ENCODE data around the gene TMEM144.
"Not testable (repeated sequence)": the region's sequence is repeated elsewhere in the genome, so short reads cannot be mapped to it uniquely, and the experiment has no call there.

Gene TMEM144

DNA sequence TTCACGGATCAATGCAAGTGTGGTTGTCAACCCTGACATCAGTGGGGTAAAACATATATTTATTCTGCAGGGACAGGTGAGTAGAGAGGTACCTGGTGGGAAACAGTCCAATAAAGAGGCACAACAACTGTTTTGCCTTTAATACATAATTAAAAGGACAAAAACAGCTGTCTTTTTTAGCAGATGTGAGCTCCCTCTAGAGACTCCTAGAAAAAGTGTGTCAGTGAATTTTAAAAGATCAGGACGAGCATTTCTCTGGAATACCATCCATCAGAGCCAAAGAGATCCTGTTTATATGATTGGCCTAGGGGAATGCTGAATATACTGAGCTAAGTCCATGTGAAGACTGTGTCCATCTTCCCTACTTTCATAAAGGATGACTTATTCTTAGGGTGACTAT is 58.3 kb downstream of the TMEM144 start:
- Histone ChIP-seq H3K9me3 (ENCODE audit: control insufficient read depth, low read length) (no peaks in the 10 kb centered on the region), H3K4me3 (ENCODE audit: extremely low read depth, insufficient read depth, low read length, poor library complexity, severe bottlenecking) (no peak overlapping the region), H3K27ac (ENCODE audit: low read depth, low read length, severe bottlenecking) (no peak overlapping the region), H3K4me1 (ENCODE audit: control insufficient read depth, insufficient read depth, low read length, poor library complexity, severe bottlenecking) (no peaks in the 10 kb centered on the region), H3K36me3 (ENCODE audit: control insufficient read depth, insufficient read depth, low read length) (no peaks in the 10 kb centered on the region)
- 60 to 75% methylated on average over 1 of the region's 2 CpGs for WGBS, 2 experiments (ENCODE audit: insufficient coverage in 2 of 2)

DNA sequence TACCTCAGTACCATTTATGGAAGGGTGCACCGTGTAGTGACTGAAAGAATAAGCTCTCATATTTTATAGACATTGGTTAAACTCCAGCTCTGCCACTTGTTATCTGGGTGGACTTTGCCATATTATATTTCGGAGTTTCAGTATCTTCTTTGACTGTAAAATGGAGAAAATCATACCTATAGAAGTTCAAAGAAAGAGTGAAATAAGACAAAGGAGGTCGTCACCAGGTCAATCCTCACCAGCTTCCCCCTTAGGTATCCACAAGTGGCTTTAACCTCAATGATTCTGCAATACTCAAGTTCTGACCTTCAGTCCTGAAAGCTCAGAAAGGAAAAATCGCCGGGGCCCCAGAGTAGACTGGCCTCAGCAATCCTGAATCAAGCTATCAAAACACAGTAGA is 64.3 kb downstream of the TMEM144 start:
- no peak overlapping the region for H3K4me3 ChIP-seq (ENCODE audit: extremely low read depth, insufficient read depth, low read length, poor library complexity, severe bottlenecking)
- no peaks in the 10 kb centered on the region for H3K9me3 ChIP-seq (ENCODE audit: control insufficient read depth, low read length)
- H3K27ac ChIP-seq (ENCODE audit: low read depth, low read length, severe bottlenecking) = no peak overlapping the region
- H3K4me1 ChIP-seq (ENCODE audit: control insufficient read depth, insufficient read depth, low read length, poor library complexity, severe bottlenecking) = no peaks in the 10 kb centered on the region
- H3K36me3 ChIP-seq (ENCODE audit: control insufficient read depth, insufficient read depth, low read length) = no peaks in the 10 kb centered on the region
- 71% methylated on average over 1 of the region's 5 CpGs; no CpG with 5 or more reads in 1 of the 2 experiments for WGBS, 2 experiments (ENCODE audit: insufficient coverage in 2 of 2)

DNA sequence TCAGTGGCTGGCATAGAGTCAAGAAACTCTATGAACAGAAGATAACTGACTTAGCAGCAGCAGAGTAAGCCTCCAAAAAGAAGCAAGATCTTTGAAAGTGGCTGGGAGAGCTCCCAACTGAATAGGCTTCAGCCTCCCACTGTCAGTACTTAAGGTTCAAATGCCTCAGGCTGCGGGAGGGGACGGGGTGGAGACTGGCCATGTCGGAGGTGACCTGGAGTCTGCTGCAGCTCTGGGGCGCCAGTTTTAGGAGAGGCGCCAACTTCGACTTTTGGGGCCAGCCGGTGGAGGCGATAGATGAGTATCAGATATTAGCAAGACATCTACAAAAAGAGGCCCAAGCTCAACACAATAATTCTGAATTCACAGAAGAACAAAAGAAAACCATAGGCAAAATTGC is 67.3 kb downstream of the TMEM144 start:
- Histone ChIP-seq H3K9me3 (ENCODE audit: control insufficient read depth, low read length) (no peaks in the 10 kb centered on the region), H3K36me3 (ENCODE audit: control insufficient read depth, insufficient read depth, low read length) (no peaks in the 10 kb centered on the region), H3K4me1 (ENCODE audit: control insufficient read depth, insufficient read depth, low read length, poor library complexity, severe bottlenecking) (no peaks in the 10 kb centered on the region), H3K4me3 (ENCODE audit: extremely low read depth, insufficient read depth, low read length, poor library complexity, severe bottlenecking) (no peak overlapping the region), H3K27ac (ENCODE audit: low read depth, low read length, severe bottlenecking) (no peak overlapping the region)
- WGBS, 2 experiments (ENCODE audit: insufficient coverage in 2 of 2) = 27 to 88% methylated on average over 3 of the region's 8 CpGs

DNA sequence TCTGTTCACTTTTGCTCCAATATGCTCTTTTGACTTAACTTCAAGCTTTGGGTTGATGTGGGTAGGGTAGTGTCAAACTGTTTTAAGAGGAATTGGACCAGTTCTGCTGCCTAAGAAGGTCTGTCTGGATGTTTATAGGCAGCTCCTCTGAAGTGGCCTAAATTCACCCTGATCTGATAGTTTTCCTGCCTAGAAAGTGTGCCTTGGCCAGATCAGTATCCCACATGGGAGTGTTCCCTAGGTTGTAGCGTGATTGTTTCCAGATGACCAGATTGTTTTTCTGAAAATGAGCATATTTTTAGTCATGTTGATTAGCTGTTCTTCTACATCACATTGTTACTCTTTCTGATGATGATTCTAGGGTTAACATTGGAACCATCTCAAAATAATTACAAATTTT is 68.8 kb downstream of the TMEM144 start:
- not testable (repeated sequence) for H3K36me3 ChIP-seq (ENCODE audit: control insufficient read depth, insufficient read depth, low read length)
- no CpG with 5 or more reads among the region's 1 CpG for WGBS, 2 experiments (ENCODE audit: insufficient coverage in 2 of 2)

DNA sequence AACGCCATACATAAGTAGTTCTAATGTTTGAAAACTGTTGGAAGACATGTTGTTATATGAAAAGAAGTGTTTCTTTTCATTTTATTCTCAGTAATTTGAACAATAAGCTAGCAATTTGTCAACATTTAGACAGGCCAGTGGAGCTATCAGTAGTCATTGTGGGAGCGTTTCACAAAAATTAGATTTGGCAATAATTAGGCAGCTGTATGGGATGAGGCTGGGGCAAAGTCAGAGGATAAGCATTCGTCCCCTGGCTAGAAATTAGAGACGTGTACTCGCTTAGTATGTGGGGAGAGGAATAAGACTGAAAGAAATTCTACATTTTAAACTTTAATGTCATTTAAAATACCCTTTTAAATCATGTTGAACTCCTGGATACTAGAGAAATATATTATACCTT is 70.6 kb downstream of the TMEM144 start:
- Histone ChIP-seq H3K9me3 (ENCODE audit: control insufficient read depth, low read length) (no peaks in the 10 kb centered on the region), H3K36me3 (ENCODE audit: control insufficient read depth, insufficient read depth, low read length) (no peaks in the 10 kb centered on the region), H3K4me3 (ENCODE audit: extremely low read depth, insufficient read depth, low read length, poor library complexity, severe bottlenecking) (no peak overlapping the region), H3K27ac (ENCODE audit: low read depth, low read length, severe bottlenecking) (no peak overlapping the region), H3K4me1 (ENCODE audit: control insufficient read depth, insufficient read depth, low read length, poor library complexity, severe bottlenecking) (no peaks in the 10 kb centered on the region)
- WGBS, 2 experiments (ENCODE audit: insufficient coverage in 2 of 2) = no CpG with 5 or more reads among the region's 5 CpGs

More for the DNA sequence above, 68.8 kb downstream of the TMEM144 start:
- not testable (repeated sequence) for H3K27ac ChIP-seq (ENCODE audit: low read depth, low read length, severe bottlenecking); H3K4me3 ChIP-seq (ENCODE audit: extremely low read depth, insufficient read depth, low read length, poor library complexity, severe bottlenecking); H3K4me1 ChIP-seq (ENCODE audit: control insufficient read depth, insufficient read depth, low read length, poor library complexity, severe bottlenecking); H3K9me3 ChIP-seq (ENCODE audit: control insufficient read depth, low read length)

DNA sequence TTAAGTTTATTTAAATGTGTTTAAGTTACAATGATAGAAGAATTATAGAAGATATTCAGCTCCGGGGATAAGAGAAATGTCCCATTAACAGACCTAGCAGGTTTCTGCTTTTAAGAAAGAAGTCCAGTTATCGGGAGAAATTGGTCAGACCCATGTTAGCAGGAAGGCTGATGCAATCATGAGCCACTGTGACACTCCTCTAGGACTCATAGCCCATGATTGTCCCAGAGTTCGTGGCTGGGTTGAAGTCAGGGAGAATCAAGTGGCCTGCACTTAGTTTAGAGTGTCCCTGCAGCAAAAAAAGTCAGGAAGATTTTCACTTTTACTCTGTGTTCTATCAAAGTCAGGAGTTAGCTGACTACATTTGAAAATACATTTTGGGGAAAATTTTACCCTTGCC is 72.0 kb downstream of the TMEM144 start:
- Histone ChIP-seq H3K4me3 (ENCODE audit: extremely low read depth, insufficient read depth, low read length, poor library complexity, severe bottlenecking) (no peak overlapping the region), H3K4me1 (ENCODE audit: control insufficient read depth, insufficient read depth, low read length, poor library complexity, severe bottlenecking) (no peaks in the 10 kb centered on the region), H3K27ac (ENCODE audit: low read depth, low read length, severe bottlenecking) (peak overlapping the region; percentile 62), H3K36me3 (ENCODE audit: control insufficient read depth, insufficient read depth, low read length) (no peaks in the 10 kb centered on the region), H3K9me3 (ENCODE audit: control insufficient read depth, low read length) (no peaks in the 10 kb centered on the region)
- 94 to 100% methylated on average over 2 of the region's 3 CpGs for WGBS, 2 experiments (ENCODE audit: insufficient coverage in 2 of 2)

DNA sequence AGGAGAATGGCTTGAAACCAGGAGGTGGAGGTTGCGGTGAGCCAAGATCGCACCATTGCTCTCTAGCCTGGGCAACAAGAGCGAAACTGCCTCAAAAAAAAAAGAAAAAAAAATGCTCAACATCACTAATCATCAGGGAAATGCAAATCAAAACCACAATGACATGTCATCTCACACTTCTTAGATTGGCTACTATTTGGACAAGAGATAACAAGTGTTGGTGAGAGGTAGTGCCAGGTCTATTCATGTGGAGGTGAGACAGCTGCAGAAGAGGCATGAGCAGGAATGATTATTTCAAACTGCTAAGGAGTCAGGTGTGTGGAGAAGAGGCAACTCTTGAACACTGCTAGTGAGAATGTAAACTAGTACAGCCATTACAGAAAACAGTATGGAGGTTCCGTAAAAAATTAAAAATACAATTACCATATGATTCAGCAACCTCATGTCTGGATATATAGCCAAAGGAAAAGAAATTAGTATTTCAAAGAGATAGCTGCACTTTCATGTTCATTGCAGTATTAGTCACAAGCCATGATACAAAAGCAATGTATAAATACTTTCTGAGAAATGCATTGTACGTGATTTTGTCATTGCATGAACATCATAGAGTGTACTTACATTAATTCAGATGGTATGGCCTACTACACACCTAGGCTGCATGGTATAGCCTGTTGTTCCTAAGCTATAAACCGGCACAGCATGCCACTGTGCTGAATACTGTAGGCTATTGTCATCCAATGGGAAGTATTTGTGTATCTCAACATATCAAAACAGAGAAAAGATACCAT is 75.3 kb downstream of the TMEM144 start:
- Histone ChIP-seq H3K4me1 (ENCODE audit: control insufficient read depth, insufficient read depth, low read length, poor library complexity, severe bottlenecking) (no peaks in the 10 kb centered on the region), H3K9me3 (ENCODE audit: control insufficient read depth, low read length) (no peaks in the 10 kb centered on the region), H3K27ac (ENCODE audit: low read depth, low read length, severe bottlenecking) (no peak overlapping the region), H3K36me3 (ENCODE audit: control insufficient read depth, insufficient read depth, low read length) (no peaks in the 10 kb centered on the region), H3K4me3 (ENCODE audit: extremely low read depth, insufficient read depth, low read length, poor library complexity, severe bottlenecking) (no peak overlapping the region)
- WGBS, 2 experiments (ENCODE audit: insufficient coverage in 2 of 2) = 87% methylated on average over 3 of the region's 6 CpGs; no CpG with 5 or more reads in 1 of the 2 experiments

DNA sequence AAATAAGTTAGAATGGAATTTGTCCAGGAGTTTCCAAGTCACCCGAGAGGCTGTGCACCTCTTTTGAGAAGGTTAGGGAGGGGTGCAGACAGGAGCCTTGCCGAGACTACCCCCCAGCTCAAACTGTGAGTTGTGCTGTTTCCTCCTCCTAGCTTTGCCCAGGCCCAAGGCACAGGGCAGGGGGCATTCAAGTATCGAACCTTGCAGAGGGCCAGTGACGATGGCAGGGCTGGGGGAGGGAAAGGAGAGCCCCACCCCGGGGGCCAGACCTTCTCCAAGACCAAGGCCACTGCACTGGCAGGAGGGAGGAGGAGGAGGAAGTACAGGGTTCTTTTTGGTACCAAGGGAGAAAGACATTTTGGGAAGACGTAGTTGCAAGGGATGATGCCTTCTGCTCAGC is 80.6 kb downstream of the TMEM144 start:
- 92 to 96% methylated on average over 3 to 5 of the region's 6 CpGs for WGBS, 2 experiments (ENCODE audit: insufficient coverage in 2 of 2)
- Histone ChIP-seq H3K27ac (ENCODE audit: low read depth, low read length, severe bottlenecking) (no peak overlapping the region), H3K4me1 (ENCODE audit: control insufficient read depth, insufficient read depth, low read length, poor library complexity, severe bottlenecking) (no peaks in the 10 kb centered on the region), H3K4me3 (ENCODE audit: extremely low read depth, insufficient read depth, low read length, poor library complexity, severe bottlenecking) (no peak overlapping the region), H3K36me3 (ENCODE audit: control insufficient read depth, insufficient read depth, low read length) (no peaks in the 10 kb centered on the region), H3K9me3 (ENCODE audit: control insufficient read depth, low read length) (peaks cover 8% of the 10 kb centered on the region)

DNA sequence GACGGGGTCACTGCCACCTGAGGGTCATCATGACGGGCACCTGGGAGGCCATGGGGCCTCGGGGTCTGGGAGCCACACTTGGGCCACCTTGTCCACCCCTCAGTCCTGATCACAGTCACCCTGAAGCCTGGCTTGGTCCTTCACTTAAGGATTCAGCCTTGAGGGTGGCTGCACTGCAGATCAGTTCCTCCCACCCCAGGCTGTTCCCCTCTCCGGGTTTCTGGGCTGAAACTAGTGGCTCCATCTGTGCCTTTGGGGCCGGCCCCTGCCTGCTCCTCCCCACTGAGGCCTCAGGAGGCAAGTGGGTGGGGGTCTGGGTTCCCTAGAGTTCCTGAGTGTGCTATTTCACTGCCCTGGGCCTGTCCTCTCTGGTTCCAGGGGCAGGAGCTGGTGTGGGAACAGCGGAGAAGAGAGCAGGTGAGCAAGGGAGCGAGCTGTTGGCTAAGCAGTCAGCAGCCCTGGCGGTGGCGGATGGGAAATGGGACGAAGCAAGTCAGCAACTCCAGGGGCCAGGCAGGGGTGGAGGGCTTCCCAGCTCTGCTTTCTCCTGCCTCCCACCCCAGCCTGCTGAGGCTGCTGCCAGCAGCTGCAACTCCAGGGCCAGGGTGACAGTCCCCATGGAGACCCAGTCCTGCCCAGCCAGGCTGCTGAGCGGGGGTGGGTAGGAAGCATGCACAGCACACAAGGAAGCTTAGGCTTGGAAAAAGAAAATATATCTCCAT is 81.2 kb downstream of the TMEM144 start:
- Histone ChIP-seq H3K4me3 (ENCODE audit: extremely low read depth, insufficient read depth, low read length, poor library complexity, severe bottlenecking) (no peak overlapping the region), H3K9me3 (ENCODE audit: control insufficient read depth, low read length) (peaks cover 8% of the 10 kb centered on the region), H3K27ac (ENCODE audit: low read depth, low read length, severe bottlenecking) (no peak overlapping the region), H3K4me1 (ENCODE audit: control insufficient read depth, insufficient read depth, low read length, poor library complexity, severe bottlenecking) (no peaks in the 10 kb centered on the region), H3K36me3 (ENCODE audit: control insufficient read depth, insufficient read depth, low read length) (no peaks in the 10 kb centered on the region)
- 84 to 87% methylated on average over 3 to 8 of the region's 11 CpGs for WGBS, 2 experiments (ENCODE audit: insufficient coverage in 2 of 2)

DNA sequence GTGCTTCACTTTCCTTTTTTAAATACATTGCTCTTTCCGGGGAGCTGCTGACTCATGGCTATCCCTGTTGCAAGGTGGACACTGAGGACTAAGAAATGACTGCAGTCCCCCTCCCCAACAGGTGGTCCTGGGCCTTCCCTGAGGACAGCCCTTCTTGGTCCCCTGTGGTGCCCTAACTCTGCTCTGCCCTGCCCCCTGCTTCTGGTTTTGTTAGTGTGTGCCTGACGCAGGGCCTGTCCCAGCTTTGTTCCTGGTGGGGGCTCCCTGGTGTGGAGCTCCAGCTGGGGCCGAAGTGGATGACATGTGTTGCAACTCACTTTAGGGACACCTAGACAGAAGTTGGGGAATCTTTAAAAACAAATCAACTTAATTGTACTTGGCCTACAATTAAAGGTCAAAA is 81.9 kb downstream of the TMEM144 start:
- Histone ChIP-seq H3K36me3 (ENCODE audit: control insufficient read depth, insufficient read depth, low read length) (no peaks in the 10 kb centered on the region), H3K4me1 (ENCODE audit: control insufficient read depth, insufficient read depth, low read length, poor library complexity, severe bottlenecking) (no peaks in the 10 kb centered on the region), H3K4me3 (ENCODE audit: extremely low read depth, insufficient read depth, low read length, poor library complexity, severe bottlenecking) (no peak overlapping the region), H3K27ac (ENCODE audit: low read depth, low read length, severe bottlenecking) (no peak overlapping the region), H3K9me3 (ENCODE audit: control insufficient read depth, low read length) (peaks cover 8% of the 10 kb centered on the region)
- 60 to 63% methylated on average over 1 of the region's 3 CpGs for WGBS, 2 experiments (ENCODE audit: insufficient coverage in 2 of 2)

DNA sequence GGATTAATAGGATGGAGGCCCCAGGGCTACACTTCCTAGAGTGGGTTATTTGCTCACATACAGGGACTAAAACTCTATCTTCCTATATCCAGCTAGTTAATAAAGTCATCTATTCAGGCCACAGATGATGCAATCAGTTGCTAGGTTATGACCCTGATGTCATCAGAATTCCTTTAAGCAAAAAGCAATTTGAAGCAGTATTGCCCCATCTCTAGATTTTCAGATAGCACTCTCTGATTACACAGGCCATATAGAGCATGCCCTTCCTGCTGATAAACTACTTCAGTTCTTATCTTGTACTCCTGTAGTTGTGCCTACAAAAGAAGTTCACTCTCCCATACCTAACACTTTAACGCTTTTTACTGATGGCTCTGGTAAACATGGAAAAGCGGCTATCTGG is 84.8 kb downstream of the TMEM144 start:
- Histone ChIP-seq H3K36me3 (ENCODE audit: control insufficient read depth, insufficient read depth, low read length) (no peaks in the 10 kb centered on the region), H3K9me3 (ENCODE audit: control insufficient read depth, low read length) (peaks cover 8% of the 10 kb centered on the region), H3K4me3 (ENCODE audit: extremely low read depth, insufficient read depth, low read length, poor library complexity, severe bottlenecking) (no peak overlapping the region), H3K4me1 (ENCODE audit: control insufficient read depth, insufficient read depth, low read length, poor library complexity, severe bottlenecking) (no peaks in the 10 kb centered on the region), H3K27ac (ENCODE audit: low read depth, low read length, severe bottlenecking) (peak overlapping the region; percentile 32)
- WGBS, 2 experiments (ENCODE audit: insufficient coverage in 2 of 2) = 79 to 88% methylated on average over 2 of the region's 2 CpGs
